T-helper 9 cell (primary cell): ENCODE data around the gene DNM1.

Source experiments
- DNase-seq: peaks from one replicate; pipeline ENCODE4 v3.0.0-alpha.2; 2020
- total RNA-seq, 2 donors: gene quantifications; one replicate each; lab custom pipeline; 2026; lab: John Stamatoyannopoulos, UW

Gene DNM1
- 0.48 to 0.98 reads per million in 2 donors for total RNA-seq

DNA sequence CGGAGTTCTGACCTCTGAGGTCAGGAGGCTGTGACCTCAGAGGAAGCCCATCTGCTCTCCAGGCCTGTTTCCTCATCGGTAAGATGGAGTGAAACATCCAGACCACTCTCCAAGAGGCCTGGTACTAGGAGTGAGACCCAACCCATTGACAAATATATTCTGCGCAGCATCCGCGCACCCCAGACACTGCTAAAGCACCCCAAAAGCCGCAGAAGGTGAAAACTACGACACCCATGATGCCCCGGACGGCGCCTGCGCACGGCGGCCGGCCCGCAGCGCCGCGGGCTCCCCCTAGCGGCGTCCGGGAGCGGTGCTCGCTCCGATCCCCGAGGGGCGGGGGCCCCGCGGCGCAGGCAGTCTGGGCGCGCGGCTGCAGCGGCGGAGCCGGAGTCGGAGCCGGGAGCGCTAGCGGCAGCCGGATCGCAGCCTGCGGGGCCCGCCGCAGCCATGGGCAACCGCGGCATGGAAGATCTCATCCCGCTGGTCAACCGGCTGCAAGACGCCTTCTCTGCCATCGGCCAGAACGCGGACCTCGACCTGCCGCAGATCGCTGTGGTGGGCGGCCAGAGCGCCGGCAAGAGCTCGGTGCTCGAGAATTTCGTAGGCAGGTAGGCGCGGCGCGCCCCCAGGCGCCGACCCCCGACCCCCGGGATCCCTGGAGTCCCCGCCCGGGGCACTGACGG, at the start of gene DNM1:
Gene DNM1 (plus strand): TSS at position 356 of the 683 bp plus-strand sequence. CDS start 92 bp downstream, at position 448.
- DNase-seq = peak; percentile 64

DNA sequence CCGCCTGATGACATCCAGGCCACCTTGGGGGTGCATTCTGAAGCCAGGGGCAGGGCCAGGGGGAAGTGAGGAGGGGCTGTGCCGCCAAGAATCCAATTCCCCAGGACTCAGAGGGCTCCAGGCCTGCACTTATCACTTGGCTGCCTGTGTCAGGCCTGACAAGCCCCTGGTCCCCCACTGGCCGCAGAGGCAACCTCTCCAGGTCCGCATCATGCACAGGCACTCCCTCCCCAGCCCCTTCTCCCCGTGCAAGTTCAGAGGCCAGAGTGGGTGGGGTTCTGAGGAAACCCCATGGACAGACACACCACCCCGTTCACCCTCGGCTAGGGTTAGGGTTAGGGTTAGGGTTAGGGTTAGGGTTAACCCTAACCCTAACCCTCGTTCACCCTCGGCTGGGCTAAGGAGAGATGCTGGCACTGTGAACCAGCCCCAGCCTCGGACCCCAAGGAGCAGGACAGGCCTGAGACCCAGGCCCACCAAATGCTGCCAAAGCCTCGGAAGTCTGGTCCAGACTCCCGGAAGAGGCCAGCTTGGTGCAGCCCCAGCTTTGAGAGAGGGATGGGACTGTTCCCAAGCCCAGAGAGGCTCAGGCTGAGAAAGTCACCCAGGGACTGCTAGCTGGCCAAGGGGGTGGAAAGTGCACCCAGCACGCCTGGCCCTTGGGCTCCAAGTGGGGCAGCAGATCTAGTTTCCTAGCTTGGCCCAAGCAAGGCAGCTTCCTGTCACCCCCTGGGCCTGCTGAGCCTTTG, 49.1 kb upstream of the DNM1 start:
- DNase-seq = no peak

GRCh38 chr9:128155736-128156500, 47.3 kb upstream of the DNM1 start:
- no peak for DNase-seq

DNA sequence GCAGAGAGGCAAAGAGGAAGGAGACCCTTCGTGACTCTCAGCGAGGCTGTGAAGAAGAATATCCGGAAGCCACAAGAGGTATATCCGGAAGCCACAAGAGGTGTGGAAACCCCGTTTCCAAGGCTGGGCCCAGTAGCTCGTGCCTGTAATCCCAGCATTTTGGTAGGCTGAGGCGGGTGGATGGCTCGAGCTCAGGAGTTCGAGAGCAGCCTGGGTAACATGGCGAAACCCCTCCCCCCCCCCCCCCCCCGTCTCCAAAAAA, 43.7 kb upstream of the DNM1 start:
- DNase-seq = peak; percentile 49

GRCh38 chr9:128159784-128160602, 43.2 kb upstream of the DNM1 start, which contains the start of gene BBLN:
Gene BBLN (plus strand): TSS chr9:128160265. CDS start chr9:128160408, 143 bp downstream.
- DNase-seq = peak; percentile 90

GRCh38 chr9:128160603-128160987, 42.6 kb upstream of the DNM1 start:
- DNase-seq = peak; percentile 21

DNA sequence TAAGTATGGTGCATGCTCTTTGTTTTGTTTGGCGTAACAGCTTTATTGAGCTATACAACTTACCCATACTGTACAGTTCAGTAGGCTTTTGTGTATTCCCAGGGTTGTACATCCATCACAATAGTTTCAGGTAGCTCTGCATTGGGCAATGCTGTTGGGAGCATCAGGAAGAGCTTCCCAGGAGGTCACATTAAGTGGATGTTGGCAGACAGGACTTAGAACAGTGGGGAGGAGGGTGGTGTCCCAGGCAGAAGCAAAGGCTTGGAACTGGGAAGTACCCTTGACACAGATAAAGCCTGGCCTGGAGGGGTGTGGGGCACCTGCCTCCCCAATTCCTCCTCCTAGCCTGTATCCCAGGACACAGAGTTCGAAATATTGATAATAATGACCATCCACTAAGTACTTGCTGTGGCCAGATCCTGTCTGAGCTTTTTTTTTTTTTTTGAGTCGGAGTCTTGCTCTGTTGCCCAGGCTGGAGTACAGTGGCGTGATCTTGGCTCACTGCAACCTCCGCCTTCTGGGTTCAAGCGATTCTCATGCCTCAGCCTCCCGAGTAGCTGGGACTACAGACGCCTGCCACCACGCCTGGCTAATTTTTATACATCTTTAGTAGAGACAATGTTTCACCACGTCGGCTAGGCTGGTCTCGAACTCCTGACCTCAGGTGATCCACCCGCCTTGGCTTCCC, 41.8 kb upstream of the DNM1 start:
- no peak for DNase-seq

DNA sequence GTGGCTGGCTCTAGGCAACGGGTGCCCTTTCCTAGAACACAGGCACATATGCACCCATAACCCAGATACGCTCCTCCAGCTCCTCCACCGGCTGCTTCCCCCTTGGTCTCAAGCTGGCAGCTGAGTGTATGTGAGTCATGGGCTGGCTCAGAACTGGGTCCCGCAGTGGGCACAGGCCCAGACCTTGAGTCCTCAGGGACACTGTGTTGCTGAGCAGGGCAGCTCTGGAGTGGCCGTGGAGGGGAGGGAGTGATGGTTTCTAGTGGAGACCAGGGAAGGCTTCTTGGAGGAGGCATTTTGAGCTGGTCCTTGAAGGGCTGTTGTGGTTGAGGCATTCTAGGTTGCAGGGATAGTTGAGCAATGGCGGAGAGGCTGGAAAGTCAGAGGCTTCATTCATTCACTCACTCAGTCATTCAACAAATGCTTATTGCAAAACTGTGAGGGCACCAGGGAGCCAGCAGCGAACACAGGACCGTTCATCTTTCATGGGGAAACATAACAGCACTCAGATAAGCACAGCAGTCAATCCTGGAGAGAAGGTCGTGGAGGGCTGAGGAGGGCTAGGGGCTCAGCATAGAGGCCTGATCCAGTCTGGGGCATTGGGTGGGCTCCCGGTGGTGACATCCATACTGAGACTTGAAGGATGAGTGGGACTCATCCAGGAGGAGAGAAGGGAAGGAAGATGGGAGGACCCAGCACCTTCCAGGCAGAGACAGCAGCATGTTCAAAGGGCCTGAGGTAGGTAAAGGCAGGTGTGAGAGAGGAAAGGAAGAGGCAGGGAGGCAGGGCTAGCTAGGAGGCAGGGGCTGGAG, 40.8 kb upstream of the DNM1 start:
- no peak for DNase-seq

GRCh38 chr9:128163027-128163515, 40.1 kb upstream of the DNM1 start:
- DNase-seq = no peak

DNA sequence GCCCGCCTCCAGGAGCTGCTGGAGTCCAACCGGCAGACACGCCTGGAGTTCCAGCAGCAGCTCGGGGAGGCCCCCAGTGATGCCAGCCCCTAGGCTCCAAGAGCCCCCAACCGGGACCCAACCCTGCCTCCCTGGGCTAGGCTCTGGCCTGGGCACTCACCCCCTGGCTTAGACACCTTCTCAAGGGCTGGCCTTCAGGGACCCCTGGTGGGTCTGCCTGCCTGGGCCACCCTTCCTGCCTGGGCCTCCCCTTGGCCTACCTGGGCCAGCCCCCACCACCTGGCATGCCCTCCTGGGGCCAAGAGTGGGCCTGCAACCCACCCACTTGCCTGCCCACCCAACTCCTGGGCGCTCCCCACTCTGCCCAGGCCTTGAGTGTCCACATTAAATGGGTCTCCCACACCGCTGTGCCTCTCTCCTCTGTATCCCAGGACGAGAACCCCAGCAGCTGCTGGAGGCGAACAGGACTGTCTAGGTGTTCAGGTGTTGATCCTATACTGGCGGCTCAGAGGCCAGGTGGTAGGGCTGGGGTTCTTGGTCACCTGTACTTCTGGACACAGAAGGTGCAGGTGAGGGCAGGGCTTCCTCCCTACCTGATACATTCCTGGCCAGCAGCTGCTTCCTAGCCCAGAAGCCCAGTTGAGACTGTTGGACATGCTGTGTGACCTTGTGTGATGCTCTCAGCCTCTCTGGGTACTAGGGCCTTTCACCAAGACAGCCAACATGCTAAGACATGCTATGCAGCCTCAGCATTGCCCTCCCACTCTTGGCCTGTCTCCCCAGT, 39.5 kb upstream of the DNM1 start:
- DNase-seq = no peak

- DNase-seq = no peak
Measured at GRCh38 chr9:128164307-128164885, 38.8 kb upstream of the DNM1 start.

DNA sequence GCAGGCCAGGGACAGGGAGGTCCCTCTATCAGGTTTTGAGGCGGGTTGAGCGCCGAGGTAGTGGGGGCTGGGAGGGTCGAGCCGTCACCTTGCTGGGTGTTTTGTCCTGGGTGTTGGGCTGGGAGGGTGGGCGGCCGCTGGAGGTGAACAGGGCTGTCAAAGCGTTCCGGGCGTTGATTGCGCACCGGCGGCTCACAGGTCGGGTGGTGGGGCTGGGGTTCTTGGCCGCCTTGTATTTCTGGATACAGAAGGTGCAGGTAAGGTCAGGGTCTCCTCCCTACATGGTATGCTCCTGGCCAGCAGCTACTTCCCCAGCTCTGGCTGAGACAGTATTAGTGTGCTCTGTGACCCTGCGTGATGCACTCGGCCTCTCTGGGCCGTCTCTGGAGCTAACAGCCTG, 37.0 kb upstream of the DNM1 start:
- no peak for DNase-seq

- no peak for DNase-seq
Measured at GRCh38 chr9:128167209-128167608, 36.0 kb upstream of the DNM1 start.

DNA sequence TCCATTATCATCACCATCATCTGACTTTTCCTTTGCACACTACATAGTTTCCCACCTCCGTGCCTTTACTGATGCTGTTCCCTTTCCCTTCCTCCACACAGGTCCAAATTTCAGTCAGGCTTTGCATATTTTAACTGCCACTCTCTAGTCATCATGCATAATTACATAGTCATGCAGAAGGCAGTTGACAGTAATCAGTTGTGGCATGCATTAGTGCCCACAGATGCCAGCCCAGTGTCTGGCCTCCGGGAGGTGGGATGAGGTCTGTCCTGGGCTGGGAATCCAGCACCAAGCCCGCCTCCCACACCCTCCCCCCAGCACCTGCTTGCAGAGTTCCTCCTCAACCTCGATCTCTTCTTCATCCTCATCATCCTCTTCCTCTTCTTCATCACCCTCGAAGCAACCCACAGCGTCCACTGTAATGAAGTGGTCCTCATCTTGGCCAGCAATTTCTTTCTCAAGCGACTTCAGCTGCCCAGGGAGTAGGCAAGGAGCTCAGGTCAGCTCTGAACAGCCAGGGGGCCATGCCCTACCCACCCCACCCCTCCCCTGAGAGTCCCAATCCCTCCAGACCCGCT, 34.4 kb upstream of the DNM1 start:
- no peak for DNase-seq

GRCh38 chr9:128169492-128169891, 33.7 kb upstream of the DNM1 start:
- DNase-seq = no peak

DNA sequence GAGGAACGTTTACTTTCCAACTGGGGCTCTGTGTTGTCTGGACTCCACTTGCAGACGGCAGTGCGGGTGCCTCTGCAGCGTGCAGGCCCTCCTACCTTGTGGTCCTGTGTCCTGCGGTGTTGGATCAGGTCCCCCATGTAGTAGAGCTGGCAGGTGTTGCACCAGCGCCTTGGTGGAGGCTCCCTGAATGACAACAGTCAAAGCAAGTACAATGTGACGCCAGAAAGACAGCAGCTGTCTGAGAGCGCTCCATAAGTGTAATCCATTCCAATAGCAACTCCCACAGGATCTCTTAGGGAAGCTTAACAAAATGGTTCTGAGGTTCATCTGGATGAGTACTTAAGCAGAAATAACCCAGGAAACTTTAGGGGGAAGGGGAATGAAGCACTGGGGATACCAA, 33.3 kb upstream of the DNM1 start:
- DNase-seq = no peak

- no peak for DNase-seq
Measured at GRCh38 chr9:128174062-128174461, 29.1 kb upstream of the DNM1 start.

GRCh38 chr9:128175102-128175563, 28.0 kb upstream of the DNM1 start:
- DNase-seq = no peak

DNA sequence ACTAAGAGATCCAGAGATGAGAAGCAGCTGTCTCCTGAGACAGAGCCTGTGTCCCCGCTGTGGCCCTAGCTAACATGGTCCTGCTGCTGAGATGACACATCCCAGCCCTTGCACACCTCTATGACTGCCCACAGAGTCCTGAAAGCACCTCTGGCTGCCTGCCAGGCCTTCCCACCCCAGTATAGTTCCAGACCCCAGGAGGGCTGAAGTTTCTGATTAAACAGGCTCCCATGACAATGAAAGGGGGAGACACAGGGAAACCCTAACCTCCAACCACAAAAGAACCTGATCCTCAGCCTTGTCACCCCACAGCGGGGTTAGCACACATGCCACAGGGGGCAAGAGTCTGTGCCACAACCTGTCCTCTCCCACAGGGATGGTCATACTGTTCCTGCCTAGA, 27.5 kb upstream of the DNM1 start:
- no peak for DNase-seq
